Measurements from ENCODE around the gene ROR1. TPM values are rescaled to one million over a fixed set of nuclear protein-coding genes. Genes with fewer than 3 reads are reported as not detected.

ROR1 gene
- total and polyA plus RNA-seq, 10 of the 15 experiments (the other 5 are each of a cell fraction or from before 2014, with no cell fraction given) = 0.02 to 0.08 (median 0.05) TPM; not detected in 6

DNA sequence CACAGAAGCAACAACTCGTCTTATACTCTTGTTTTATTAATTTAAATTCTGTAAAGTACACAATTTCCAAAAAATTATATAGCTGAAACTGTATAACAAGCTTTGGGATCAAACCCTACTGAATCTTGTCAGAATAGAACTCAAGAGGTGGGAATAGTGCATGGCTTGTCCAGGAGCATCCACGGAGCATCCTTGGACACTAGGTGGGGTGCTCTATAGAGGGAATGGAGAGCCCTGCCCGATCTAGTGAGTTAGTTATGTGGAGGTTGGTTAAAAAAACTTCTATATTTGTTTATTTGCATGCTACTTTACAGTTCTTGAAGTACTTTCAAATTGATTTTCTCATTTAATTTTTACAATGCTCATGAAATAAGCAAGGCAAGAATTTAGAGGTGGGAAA is 28.3 kb downstream of the ROR1 start:
- Histone ChIP-seq H3K36me3 (ENCODE audit: control insufficient read depth in 2 of 2, insufficient read depth in 2 of 2, low read length in 1 of 2) (no peaks in the 10 kb centered on the region), H3K4me3 (no peak overlapping the region), H4K20me1 (ENCODE audit: control insufficient read depth, insufficient read depth) (no peaks in the 10 kb centered on the region), H3K9ac (ENCODE audit: control insufficient read depth, insufficient read depth, low read length) (no peak overlapping the region), H3K79me2 (ENCODE audit: control insufficient read depth, insufficient read depth, low read length) (no peaks in the 10 kb centered on the region), H3K27ac (ENCODE audit: control insufficient read depth, insufficient read depth) (no peak overlapping the region), H2AFZ (ENCODE audit: control insufficient read depth, low read depth, low read length) (no peak overlapping the region), H3K4me2 (ENCODE audit: control insufficient read depth, insufficient read depth) (no peak overlapping the region), H3K27me3 (replicated peaks in 1 of 2; ENCODE audit: control insufficient read depth in 2 of 2, insufficient read depth in 2 of 2, low read length in 1 of 2) (no peaks in the 10 kb centered on the region), H3K4me1 (ENCODE audit: control insufficient read depth, insufficient read depth, low read length) (no peaks in the 10 kb centered on the region), H3K9me3 (replicated peaks; ENCODE audit: control insufficient read depth, insufficient read depth, low read length) (no peaks in the 10 kb centered on the region)
- ChIA-PET RAD21 (ENCODE audit: unreplicated experiment) (interaction anchor here (1.1 kb wide), 1 partner anchor 11 kb away, joined by 3 read pairs; no protein-coding TSS in a partner anchor), SMC1A (ENCODE audit: uncharacterized antibody, unreplicated experiment) (interaction anchor here (1.8 kb wide), 1 partner anchor 10 kb away, joined by 4 read pairs; no protein-coding TSS in a partner anchor), CTCF (no interaction called here), POLR2A (no interaction called here)
- BruUV-seq (replicated peaks) = no TSS peak
- TF ChIP-seq, protein P1, sequence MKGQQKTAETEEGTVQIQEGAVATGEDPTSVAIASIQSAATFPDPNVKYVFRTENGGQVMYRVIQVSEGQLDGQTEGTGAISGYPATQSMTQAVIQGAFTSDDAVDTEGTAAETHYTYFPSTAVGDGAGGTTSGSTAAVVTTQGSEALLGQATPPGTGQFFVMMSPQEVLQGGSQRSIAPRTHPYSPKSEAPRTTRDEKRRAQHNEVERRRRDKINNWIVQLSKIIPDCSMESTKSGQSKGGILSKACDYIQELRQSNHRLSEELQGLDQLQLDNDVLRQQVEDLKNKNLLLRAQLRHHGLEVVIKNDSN (IDR thresholded peaks at IDR 0.05; ENCODE audit: borderline replicate concordance, extremely low read length, insufficient read depth, low read depth, low read length) = no peak
- TF ChIP-seq MAX (IDR thresholded peaks at IDR 0.05; ENCODE audit: low read depth, low read length) = no peak
- no peak for TF ChIP-seq NFYA (IDR thresholded peaks at IDR 0.05; ENCODE audit: borderline replicate concordance, low read depth, low read length)
- no peak for TF ChIP-seq SREBF2 (IDR thresholded peaks at IDR 0.05; ENCODE audit: low read length)
- TF ChIP-seq IRF3 (IDR thresholded peaks at IDR 0.05) = no peak
- TF ChIP-seq TARDBP (IDR thresholded peaks at IDR 0.05; ENCODE audit: borderline replicate concordance) = no peak
- TF ChIP-seq BRCA1 (IDR thresholded peaks at IDR 0.05; ENCODE audit: low read depth, low read length) = no peak
- TF ChIP-seq TAF1 (IDR thresholded peaks at IDR 0.05; ENCODE audit: borderline replicate concordance, low read depth, low read length) = no peak
- TF ChIP-seq MEF2B (IDR thresholded peaks at IDR 0.05; ENCODE audit: partially characterized antibody, poor library complexity, severe bottlenecking) = no peak
- TF ChIP-seq TBL1XR1 (IDR thresholded peaks at IDR 0.05; ENCODE audit: low read depth, low read length) = no peak
- TF ChIP-seq PAX8 (IDR thresholded peaks at IDR 0.05) = no peak
- no peak for TF ChIP-seq STAT3 (IDR thresholded peaks at IDR 0.05; ENCODE audit: low read depth, low read length)
- no peak for TF ChIP-seq RFX5 (IDR thresholded peaks at IDR 0.05; ENCODE audit: low read depth, low read length)
- 1% methylated on average over 3 of the region's 3 CpGs for WGBS (ENCODE audit: insufficient coverage, insufficient replicate concordance, low lambda C conversion rate, missing lambda C conversion rate)
- in situ Hi-C loops (cut with MboI) (no loop called here), intact Hi-C loops (cut with micrococcal nuclease; ENCODE audit: unreplicated experiment) (no loop called here)
- no peak for DNase-seq (ENCODE audit: low read depth, low spot score)
- ATAC-seq = no peak
- FAIRE-seq = no peak
